MM.1S (cell line): ENCODE data around the gene GASK1B.

Experiments used
- CTCF ChIP-seq: fragments of 300-600 bp; sonication (generic); IDR thresholded peaks from 2 replicates; pipeline ENCODE4 v1.5.1; 2016; ENCODE audit warnings: antibody characterized with exemption, low read length, mixed read lengths
- EZH2phosphoT487 ChIP-seq: fragments of 300-600 bp; sonication (generic); IDR thresholded peaks from 2 replicates; pipeline ENCODE4 v1.6.1; 2018; ENCODE audit warnings: antibody characterized with exemption, low read length

GRCh38 chr4:158200214-158200613 is 27.4 kb upstream of the GASK1B start:
- TF ChIP-seq CTCF (no peak), EZH2phosphoT487 (no peak)
